Caki2 (cell line): ENCODE measurements around the gene LYPD6B. TPM values are rescaled to one million over a fixed set of nuclear protein-coding genes. Genes with fewer than 3 reads are reported as not detected.

Source experiments
- DNase-seq: peaks from one replicate; pipeline ENCODE4 v3.0.0-alpha.2; 2015; ENCODE audit warnings: low read depth
- in situ Hi-C: cut with HindIII; loops from 2 replicates; pipeline ENCODE4 v1.10.0; 2016; ENCODE audit warnings: low sequenced_read_pairs, low pct_unique_long_range_greater_than_20kb, mixed read lengths
- total RNA-seq: library from RNA; depleted of rRNA; stranded (reverse); fragments of >200 nt; shearing (Covaris generic); gene quantifications from 2 replicates; pipeline ENCODE4 v1.2.3, GENCODE V29; 2014; ENCODE audit warnings: low replicate concordance

LYPD6B gene
- total RNA-seq, 1 experiment from 2014 or later = not detected

- in situ Hi-C loops = no loop called here
- DNase-seq = no peak
Observed at GRCh38 chr2:149064365-149064841, 25.9 kb downstream of the LYPD6B start.

- in situ Hi-C loops = no loop called here
- no peak for DNase-seq
Observed at GRCh38 chr2:149064856-149065630, 26.5 kb downstream of the LYPD6B start.

GRCh38 chr2:149068225-149068995 is 29.9 kb downstream of the LYPD6B start:
- in situ Hi-C loops = no loop called here

GRCh38 chr2:149068996-149069888 is 30.7 kb downstream of the LYPD6B start:
- in situ Hi-C loops = no loop called here
- peak; percentile 54 for DNase-seq

More at GRCh38 chr2:149068225-149068995, 29.9 kb downstream of the LYPD6B start:
- DNase-seq = no peak

- in situ Hi-C loops = no loop called here
Observed at GRCh38 chr2:149070681-149071320, 32.3 kb downstream of the LYPD6B start.

GRCh38 chr2:149075105-149075504 is 36.6 kb downstream of the LYPD6B start:
- no peak for DNase-seq

More at GRCh38 chr2:149070681-149071320, 32.3 kb downstream of the LYPD6B start:
- no peak for DNase-seq

GRCh38 chr2:149075853-149076252 is 37.4 kb downstream of the LYPD6B start:
- no peak for DNase-seq
- in situ Hi-C loops = no loop called here

More at GRCh38 chr2:149075105-149075504, 36.6 kb downstream of the LYPD6B start:
- in situ Hi-C loops = no loop called here

- peak; percentile 82 for DNase-seq
Observed at GRCh38 chr2:149076863-149077412, 38.4 kb downstream of the LYPD6B start.

GRCh38 chr2:149077861-149078260 is 39.4 kb downstream of the LYPD6B start:
- DNase-seq = no peak
- in situ Hi-C loops = no loop called here

More at GRCh38 chr2:149076863-149077412, 38.4 kb downstream of the LYPD6B start:
- in situ Hi-C loops = no loop called here

GRCh38 chr2:149080099-149080498 is 41.6 kb downstream of the LYPD6B start:
- in situ Hi-C loops = no loop called here
- no peak for DNase-seq

- in situ Hi-C loops = no loop called here
- no peak for DNase-seq
Observed at GRCh38 chr2:149080971-149081370, 42.5 kb downstream of the LYPD6B start.

GRCh38 chr2:149082079-149082478 is 43.6 kb downstream of the LYPD6B start:
- in situ Hi-C loops = no loop called here

GRCh38 chr2:149082735-149083134 is 44.2 kb downstream of the LYPD6B start:
- in situ Hi-C loops = no loop called here
- DNase-seq = no peak

More at GRCh38 chr2:149082079-149082478, 43.6 kb downstream of the LYPD6B start:
- DNase-seq = no peak

GRCh38 chr2:149084924-149085795 is 46.7 kb downstream of the LYPD6B start:
- DNase-seq = no peak
- in situ Hi-C loops = no loop called here

- in situ Hi-C loops = no loop called here
- DNase-seq = no peak
Observed at GRCh38 chr2:149087751-149088150, 49.3 kb downstream of the LYPD6B start.

GRCh38 chr2:149089068-149089467 is 50.6 kb downstream of the LYPD6B start:
- in situ Hi-C loops = no loop called here
- no peak for DNase-seq

GRCh38 chr2:149090706-149091105 is 52.2 kb downstream of the LYPD6B start:
- in situ Hi-C loops = no loop called here
- DNase-seq = no peak
